ENCODE data around the gene ZNF584.

Gene ZNF584

GRCh38 chr19:58466760-58467589 lies 58.5 kb downstream of the ZNF584 start, which contains the start of gene ZNF324:
Gene ZNF324, plus strand, starts transcription at chr19:58467080. Its CDS starts 2,106 bp downstream, at chr19:58469186.
- peak; percentile 92 to 96 (median 93) for DNase-seq
